GM06990 (cell line): ENCODE results near the gene NPC1.

Source experiments
- DNase-seq: peaks from one replicate; pipeline ENCODE4 v3.0.0-alpha.2; 2011; ENCODE audit not compliant: insufficient read length; ENCODE audit errors: extremely low read depth
- H3K27me3 ChIP-seq: replicated peaks from 2 replicates; pipeline ENCODE4 v1.6.0; 2011; ENCODE audit warnings: low read length; ENCODE audit not compliant: control insufficient read depth, insufficient read depth
- H3K36me3 ChIP-seq: 2 replicates; pipeline ENCODE4 v1.5.1; 2011; ENCODE audit warnings: low read length; ENCODE audit not compliant: control insufficient read depth, insufficient read depth
- H3K4me3 ChIP-seq: replicated peaks from 2 replicates; pipeline ENCODE4 v1.5.1; 2011; ENCODE audit warnings: low read depth, mild to moderate bottlenecking, control low read depth, low read length
- CTCF ChIP-seq: IDR thresholded peaks from 2 replicates; pipeline ENCODE4 v1.5.1; 2011; ENCODE audit warnings: low read length, control low read depth, mild to moderate bottlenecking, inconsistent platforms; ENCODE audit not compliant: insufficient read depth, poor library complexity, severe bottlenecking

NPC1 gene

GRCh38 chr18:23542461-23542860 is 43.8 kb downstream of the NPC1 start:
- H3K36me3 ChIP-seq: peaks cover 28% of the 10 kb centered on the region
- no peak overlapping the region for H3K4me3 ChIP-seq
- TF ChIP-seq CTCF: no peak
- DNase-seq: no peak
- no peaks in the 10 kb centered on the region for H3K27me3 ChIP-seq

DNA sequence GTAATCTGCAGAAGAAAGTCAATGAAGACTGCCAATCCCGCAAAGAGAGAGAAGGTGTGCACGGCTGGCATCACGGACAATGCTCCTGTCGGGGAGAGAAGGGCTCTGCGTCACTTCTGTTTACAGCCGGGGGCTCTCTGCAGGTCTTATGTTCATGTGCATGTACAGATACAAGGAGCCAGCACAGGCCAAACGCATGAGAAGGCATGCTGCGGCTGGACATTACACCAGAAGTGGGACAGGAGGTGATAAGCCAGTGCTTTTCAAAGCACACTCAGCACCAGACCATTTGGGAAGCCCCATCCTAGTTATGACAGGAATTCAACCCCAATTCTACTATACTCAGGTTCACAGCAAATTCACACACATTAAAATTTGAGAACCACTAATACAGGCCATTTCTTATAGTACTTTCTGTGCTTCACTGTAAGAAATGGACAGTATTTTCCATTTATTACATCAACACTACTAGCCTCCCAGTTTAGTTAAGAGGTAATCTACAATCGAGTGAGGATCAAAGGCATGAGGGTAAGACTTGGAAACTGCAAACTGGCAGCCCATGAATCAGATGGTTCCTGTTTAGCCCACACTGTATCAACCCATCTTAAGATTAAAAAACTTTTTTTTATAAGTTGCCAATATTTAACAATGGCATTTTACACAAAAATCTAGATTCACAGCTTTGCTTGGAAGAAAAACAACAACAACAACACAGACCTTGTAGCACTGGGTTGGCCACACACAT is 44.8 kb downstream of the NPC1 start:
- H3K27me3 ChIP-seq: no peaks in the 10 kb centered on the region
- no peak overlapping the region for H3K4me3 ChIP-seq
- no peak for DNase-seq
- no peak for TF ChIP-seq CTCF
- H3K36me3 ChIP-seq: peaks cover 32% of the 10 kb centered on the region

GRCh38 chr18:23540867-23541266 is 45.4 kb downstream of the NPC1 start:
- Histone ChIP-seq H3K4me3 (no peak overlapping the region), H3K36me3 (peaks cover 32% of the 10 kb centered on the region), H3K27me3 (no peaks in the 10 kb centered on the region)
- no peak for DNase-seq
- no peak for TF ChIP-seq CTCF

DNA sequence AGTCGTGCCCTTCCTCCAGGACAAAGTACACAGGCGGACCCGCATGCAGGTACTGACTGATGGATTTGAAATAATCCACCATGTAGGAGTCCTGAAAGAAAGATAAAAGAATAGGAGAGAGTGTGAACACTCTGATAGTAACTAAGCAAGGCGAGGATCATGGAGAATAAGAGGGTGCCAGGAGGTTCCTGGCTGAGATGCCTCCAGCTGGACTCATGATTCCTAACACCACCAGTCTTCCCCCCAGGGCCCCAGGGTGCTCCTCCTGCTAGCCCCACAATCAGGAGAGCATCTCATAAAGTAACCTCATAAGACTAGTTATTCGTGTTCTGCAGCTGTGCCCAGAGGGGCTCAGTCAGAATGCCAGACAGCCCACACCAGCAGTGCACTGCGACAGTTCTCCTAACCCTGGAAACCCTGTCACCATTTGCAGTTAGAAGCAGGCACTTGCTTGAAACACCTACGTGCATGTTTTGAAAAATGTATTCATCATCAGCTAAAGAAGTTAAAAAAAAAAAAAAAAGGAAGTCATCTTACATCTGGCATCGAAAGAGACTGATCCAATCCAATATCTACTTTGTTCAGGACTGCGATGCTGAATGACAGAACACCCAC is 46.3 kb downstream of the NPC1 start:
- H3K27me3 ChIP-seq: no peaks in the 10 kb centered on the region
- no peak for DNase-seq
- no peak for TF ChIP-seq CTCF
- H3K36me3 ChIP-seq: peaks cover 34% of the 10 kb centered on the region
- no peak overlapping the region for H3K4me3 ChIP-seq

DNA sequence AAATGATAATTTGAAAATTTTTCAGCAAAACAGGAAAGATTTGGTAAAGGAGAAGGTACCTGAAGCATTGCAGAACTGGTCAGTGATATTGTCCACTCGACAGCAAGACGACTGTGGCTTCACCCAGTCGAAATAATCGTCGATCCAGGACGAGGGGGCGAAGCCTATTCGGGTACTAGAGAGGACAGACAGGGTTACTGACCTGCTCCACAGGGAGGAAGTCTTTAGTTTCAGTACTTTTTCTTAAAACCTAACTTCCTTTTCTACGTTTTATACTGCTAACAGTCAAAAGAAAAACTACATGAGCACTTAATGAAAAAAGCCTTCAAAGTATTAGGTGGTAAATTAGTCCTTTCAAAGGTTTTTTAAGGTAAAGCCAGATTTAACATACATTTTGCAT is 47.0 kb downstream of the NPC1 start:
- TF ChIP-seq CTCF: no peak
- H3K36me3 ChIP-seq: peaks cover 37% of the 10 kb centered on the region

More for the DNA sequence above, 47.0 kb downstream of the NPC1 start:
- Histone ChIP-seq H3K27me3 (no peaks in the 10 kb centered on the region), H3K4me3 (no peak overlapping the region)
- DNase-seq: no peak
